ENCODE data around the gene FIP1L1. TPM values are rescaled to one million over a fixed set of nuclear protein-coding genes. Genes with fewer than 3 reads are reported as not detected.
"Not testable (repeated sequence)": the region's sequence is repeated elsewhere in the genome, so short reads cannot be mapped to it uniquely, and the experiment has no call there.

Gene FIP1L1
- polyA plus RNA-seq (2013, experiment 1 of 2; ENCODE audit: insufficient read length): 76.8 TPM
- 67.3 TPM for polyA plus RNA-seq (2013, experiment 2 of 2; ENCODE audit: insufficient read length)

GRCh38 chr4:53377319-53378170 lies at the start of gene FIP1L1:
Gene FIP1L1 (plus strand): TSS chr4:53377641. CDS start chr4:53377839, 198 bp downstream.
- DNase-seq: peak; percentile 90

GRCh38 chr4:53334916-53335315 lies 42.5 kb upstream of the FIP1L1 start:
- not testable (repeated sequence) for DNase-seq

GRCh38 chr4:53340145-53340544 lies 37.3 kb upstream of the FIP1L1 start:
- DNase-seq: not testable (repeated sequence)

GRCh38 chr4:53346392-53346791 lies 31.0 kb upstream of the FIP1L1 start:
- not testable (repeated sequence) for DNase-seq

GRCh38 chr4:53346920-53347852 lies 30.3 kb upstream of the FIP1L1 start:
- peak; percentile 67 for DNase-seq

- no peak for DNase-seq
Measured at GRCh38 chr4:53348046-53348445, 29.4 kb upstream of the FIP1L1 start.

GRCh38 chr4:53349091-53349491 lies 28.4 kb upstream of the FIP1L1 start:
- peak; percentile 3 for DNase-seq

GRCh38 chr4:53354012-53354722 lies 23.3 kb upstream of the FIP1L1 start:
- DNase-seq: no peak

- peak; percentile 12 for DNase-seq
Measured at GRCh38 chr4:53355930-53356521, 21.4 kb upstream of the FIP1L1 start.

- peak; percentile 32 for DNase-seq
Measured at GRCh38 chr4:53361451-53361850, 16.0 kb upstream of the FIP1L1 start.

- DNase-seq: no peak
Measured at GRCh38 chr4:53362093-53362492, 15.3 kb upstream of the FIP1L1 start.

GRCh38 chr4:53364624-53365023 lies 12.8 kb upstream of the FIP1L1 start:
- DNase-seq: no peak

GRCh38 chr4:53365121-53365485 lies 12.3 kb upstream of the FIP1L1 start:
- peak; percentile 5 for DNase-seq

- DNase-seq: peak; percentile 98
Measured at GRCh38 chr4:53365486-53366300, 11.7 kb upstream of the FIP1L1 start, which contains the start of gene SCFD2. Gene SCFD2 (minus strand): TSS chr4:53366061.

- no peak for DNase-seq
Measured at GRCh38 chr4:53366301-53366716, 11.1 kb upstream of the FIP1L1 start.

- DNase-seq: no peak
Measured at GRCh38 chr4:53367721-53368120, 9.7 kb upstream of the FIP1L1 start.

GRCh38 chr4:53371049-53371448 lies 6.4 kb upstream of the FIP1L1 start:
- no peak for DNase-seq

GRCh38 chr4:53371843-53372521 lies 5.5 kb upstream of the FIP1L1 start:
- DNase-seq: no peak

GRCh38 chr4:53374777-53375258 lies 2.6 kb upstream of the FIP1L1 start:
- DNase-seq: no peak

- DNase-seq: peak; percentile 20
Measured at GRCh38 chr4:53376900-53377299, 541 bp upstream of the FIP1L1 start.
